Stomach smooth muscle (tissue), 2 donors: Measurements from ENCODE around the gene NR5A2.
A peak's percentile ranks its signal among the peaks of the same experiment; 100 is the strongest.

Source experiments
- H3K27ac ChIP-seq: one replicate; pipeline ENCODE4 v1.7.0; 2013; ENCODE audit warnings: mild to moderate bottlenecking, low read length, inconsistent platforms
- H3K27me3 ChIP-seq, 2 donors: one replicate each; pipeline ENCODE4 v1.7.0; 2013; ENCODE audit warnings: low read length in 2 of 2; ENCODE audit not compliant: insufficient read depth in 2 of 2, control insufficient read depth in 1 of 2
- H3K36me3 ChIP-seq, 2 donors: one replicate each; pipeline ENCODE4 v1.7.0; 2013; ENCODE audit warnings: low read length in 2 of 2; ENCODE audit not compliant: control insufficient read depth in 2 of 2, insufficient read depth in 2 of 2
- H3K4me1 ChIP-seq: one replicate; pipeline ENCODE4 v1.7.0; 2013; ENCODE audit warnings: low read length; ENCODE audit not compliant: control insufficient read depth, insufficient read depth
- H3K4me3 ChIP-seq, 2 donors: one replicate each; pipeline ENCODE4 v1.7.0; 2013; ENCODE audit warnings: low read length in 2 of 2
- H3K9ac ChIP-seq, 2 donors: one replicate each; pipeline ENCODE4 v1.7.0; 2013; ENCODE audit warnings: low read length in 2 of 2, mild to moderate bottlenecking in 1 of 2
- H3K9me3 ChIP-seq, 2 donors: one replicate each; pipeline ENCODE4 v1.7.0; 2013; ENCODE audit warnings: low read length in 2 of 2; ENCODE audit not compliant: control insufficient read depth in 2 of 2
- donor health status: healthy.
- donor health status: Pancreatic carcinoma.

The NR5A2 gene

DNA sequence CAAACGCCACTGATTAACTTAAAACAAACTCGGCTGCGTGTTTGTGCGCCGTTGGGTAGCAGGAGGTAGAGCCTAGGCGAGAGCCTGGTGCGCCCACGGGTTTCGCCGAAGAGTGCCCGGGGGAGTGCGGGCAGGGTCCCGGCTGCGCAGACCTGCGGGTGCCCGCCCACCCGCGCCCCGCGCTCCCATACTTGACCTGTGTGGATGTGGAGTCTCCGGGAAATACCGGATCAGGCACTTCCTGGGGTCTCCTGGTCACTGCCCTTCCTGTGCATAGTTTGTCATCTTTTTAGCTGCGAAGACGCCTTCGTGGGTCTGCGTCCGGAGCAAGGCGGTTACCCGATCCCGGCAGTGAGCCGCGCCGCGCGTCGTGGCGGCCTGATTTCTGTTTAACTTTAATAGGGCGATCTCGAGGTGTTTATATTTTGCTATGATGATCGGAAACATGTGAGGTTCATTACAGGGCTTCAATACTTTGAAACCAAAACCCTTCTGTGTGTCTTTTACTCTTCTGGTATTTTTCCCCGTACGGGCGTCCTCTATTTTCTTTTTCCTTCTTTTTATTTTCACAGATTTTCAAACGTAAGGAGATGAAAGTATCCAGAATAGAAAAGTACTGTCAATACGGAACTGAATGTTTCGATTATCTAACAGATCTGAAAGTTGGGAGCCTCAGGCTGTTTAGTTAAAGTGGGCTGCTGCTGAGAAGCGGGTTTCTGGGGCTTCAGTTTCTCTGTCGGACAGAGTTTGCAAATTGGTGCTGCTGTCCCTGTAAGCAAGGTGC lies 15.2 kb downstream of the NR5A2 start:
- Histone ChIP-seq H3K4me1 (peaks cover 21% of the 10 kb centered on the region), H3K27me3 (peaks cover 51 to 88% of the 10 kb centered on the region in 2 donors), H3K9me3 (no peaks in the 10 kb centered on the region), H3K9ac (no peak overlapping the region), H3K36me3 (no peaks in the 10 kb centered on the region), H3K4me3 (peak overlapping the region in 1 of 2 donors; percentile 55), H3K27ac (no peak overlapping the region)

GRCh38 chr1:200043336-200043668 lies 15.8 kb downstream of the NR5A2 start:
- Histone ChIP-seq H3K27me3 (peaks cover 46 to 83% of the 10 kb centered on the region in 2 donors), H3K4me3 (peak overlapping the region in 1 of 2 donors; percentile 55), H3K27ac (no peak overlapping the region), H3K4me1 (peaks cover 21% of the 10 kb centered on the region), H3K9me3 (no peaks in the 10 kb centered on the region), H3K9ac (no peak overlapping the region), H3K36me3 (no peaks in the 10 kb centered on the region)

- H3K36me3 ChIP-seq: no peaks in the 10 kb centered on the region
- peaks cover 28 to 55% of the 10 kb centered on the region in 2 donors for H3K27me3 ChIP-seq
- H3K4me1 ChIP-seq: peaks cover 7% of the 10 kb centered on the region
- H3K9me3 ChIP-seq: no peaks in the 10 kb centered on the region
- H3K4me3 ChIP-seq: no peak overlapping the region
- H3K27ac ChIP-seq: no peak overlapping the region
- H3K9ac ChIP-seq: no peak overlapping the region
Observed at GRCh38 chr1:200046115-200046514, 18.6 kb downstream of the NR5A2 start.

GRCh38 chr1:200048244-200048643 lies 20.7 kb downstream of the NR5A2 start:
- H3K27me3 ChIP-seq: peaks cover 11 to 33% of the 10 kb centered on the region in 2 donors

DNA sequence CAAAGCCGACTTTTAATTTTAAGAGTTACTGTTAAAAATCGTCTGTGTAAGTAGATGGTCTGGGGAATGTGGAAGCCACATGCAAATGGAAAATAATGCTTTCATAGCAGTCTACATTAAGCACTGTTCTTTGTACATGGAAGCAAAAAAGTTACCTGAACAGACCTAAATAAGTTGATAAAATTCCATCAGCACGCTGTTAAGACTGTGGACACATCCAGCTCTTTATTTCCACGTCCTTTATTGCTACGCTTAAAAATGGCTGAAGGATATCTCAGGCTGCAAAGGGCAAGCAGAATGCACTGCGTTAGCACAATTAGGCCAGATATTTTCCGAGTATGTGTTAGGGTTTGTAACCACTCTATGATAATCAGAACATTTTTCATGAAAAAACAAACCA lies 22.3 kb downstream of the NR5A2 start:
- Histone ChIP-seq H3K36me3 (no peaks in the 10 kb centered on the region), H3K4me3 (no peak overlapping the region), H3K27ac (no peak overlapping the region), H3K4me1 (no peaks in the 10 kb centered on the region), H3K27me3 (peaks cover 4 to 22% of the 10 kb centered on the region in 2 donors), H3K9ac (no peak overlapping the region), H3K9me3 (no peaks in the 10 kb centered on the region)

More at GRCh38 chr1:200048244-200048643, 20.7 kb downstream of the NR5A2 start:
- Histone ChIP-seq H3K9ac (no peak overlapping the region), H3K4me1 (no peaks in the 10 kb centered on the region), H3K9me3 (no peaks in the 10 kb centered on the region), H3K27ac (no peak overlapping the region), H3K36me3 (no peaks in the 10 kb centered on the region), H3K4me3 (no peak overlapping the region)

GRCh38 chr1:200051620-200052019 lies 24.1 kb downstream of the NR5A2 start:
- no peaks in the 10 kb centered on the region for H3K36me3 ChIP-seq
- no peak overlapping the region for H3K27ac ChIP-seq
- H3K27me3 ChIP-seq: peaks cover 4% of the 10 kb centered on the region in 2 donors
- no peak overlapping the region for H3K4me3 ChIP-seq
- no peak overlapping the region for H3K9ac ChIP-seq
- H3K9me3 ChIP-seq: no peaks in the 10 kb centered on the region
- H3K4me1 ChIP-seq: no peaks in the 10 kb centered on the region

DNA sequence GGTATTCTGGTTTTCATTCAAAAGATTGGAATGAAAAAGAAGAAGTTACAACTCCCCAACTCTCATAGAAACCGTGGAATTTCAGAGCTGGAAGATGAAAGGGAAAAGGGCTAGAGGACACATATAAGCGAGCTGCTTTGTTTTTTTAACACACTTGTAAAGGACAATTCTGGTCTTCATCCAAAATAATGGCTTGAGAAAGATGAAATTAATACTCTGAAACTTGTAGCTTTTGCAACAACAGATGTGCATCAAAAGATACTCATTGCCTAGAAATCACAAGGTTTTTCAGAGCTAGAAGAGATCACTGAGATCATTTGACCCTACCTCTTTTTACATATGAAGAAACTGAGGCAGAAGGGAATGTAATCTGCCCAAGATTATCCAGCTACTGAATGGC lies 25.6 kb downstream of the NR5A2 start:
- Histone ChIP-seq H3K9me3 (no peaks in the 10 kb centered on the region), H3K9ac (no peak overlapping the region), H3K27ac (no peak overlapping the region), H3K4me3 (no peak overlapping the region), H3K4me1 (no peaks in the 10 kb centered on the region), H3K36me3 (no peaks in the 10 kb centered on the region), H3K27me3 (no peaks in the 10 kb centered on the region)

DNA sequence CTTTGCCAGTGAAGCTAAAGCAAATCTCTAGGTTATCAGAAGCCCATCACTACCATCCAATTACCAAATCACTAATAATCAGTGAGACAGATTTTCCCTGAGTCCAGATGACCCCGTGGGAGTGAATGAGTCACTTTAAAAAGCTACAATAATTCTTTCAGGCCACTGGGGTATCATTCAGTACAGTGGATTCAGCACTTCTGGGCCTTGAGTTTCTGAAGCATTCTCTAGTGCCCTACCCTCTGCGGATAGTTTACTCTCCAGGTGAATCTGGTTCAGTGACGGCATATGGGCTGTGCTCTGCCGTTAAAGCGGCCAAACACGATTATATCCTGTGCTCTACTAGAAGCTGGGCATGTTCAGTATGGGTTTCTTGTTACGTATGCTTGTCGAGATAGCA lies 26.1 kb downstream of the NR5A2 start:
- no peak overlapping the region for H3K27ac ChIP-seq
- no peak overlapping the region for H3K4me3 ChIP-seq
- no peaks in the 10 kb centered on the region for H3K27me3 ChIP-seq
- no peaks in the 10 kb centered on the region for H3K36me3 ChIP-seq
- H3K4me1 ChIP-seq: no peaks in the 10 kb centered on the region
- no peaks in the 10 kb centered on the region for H3K9me3 ChIP-seq
- no peak overlapping the region for H3K9ac ChIP-seq

DNA sequence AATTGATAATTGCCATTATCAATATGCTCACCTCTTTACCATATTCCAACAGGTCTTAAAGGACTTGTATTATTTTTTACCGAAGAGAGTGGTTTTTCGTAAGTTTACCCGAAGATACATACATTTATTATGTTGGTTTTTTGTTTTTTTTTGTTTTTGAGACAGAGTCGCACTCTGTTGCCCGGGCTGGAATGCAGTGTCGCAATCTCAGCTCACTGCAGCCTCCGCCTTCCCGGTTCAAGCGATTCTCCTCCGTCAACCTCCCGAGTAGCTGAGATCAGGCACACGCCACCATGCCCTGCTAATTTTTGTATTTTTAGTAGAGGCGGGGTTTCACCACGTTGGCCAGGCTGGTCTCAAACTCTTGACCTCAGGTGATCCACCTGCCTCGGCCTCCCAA lies 30.8 kb downstream of the NR5A2 start:
- no peak overlapping the region for H3K4me3 ChIP-seq
- H3K4me1 ChIP-seq: no peaks in the 10 kb centered on the region
- no peaks in the 10 kb centered on the region for H3K27me3 ChIP-seq
- H3K36me3 ChIP-seq: no peaks in the 10 kb centered on the region
- H3K9me3 ChIP-seq: no peaks in the 10 kb centered on the region
- H3K27ac ChIP-seq: no peak overlapping the region
- H3K9ac ChIP-seq: no peak overlapping the region

- no peak overlapping the region for H3K27ac ChIP-seq
- H3K4me3 ChIP-seq: no peak overlapping the region
- no peaks in the 10 kb centered on the region for H3K4me1 ChIP-seq
Observed at GRCh38 chr1:200062143-200062542, 34.6 kb downstream of the NR5A2 start.

DNA sequence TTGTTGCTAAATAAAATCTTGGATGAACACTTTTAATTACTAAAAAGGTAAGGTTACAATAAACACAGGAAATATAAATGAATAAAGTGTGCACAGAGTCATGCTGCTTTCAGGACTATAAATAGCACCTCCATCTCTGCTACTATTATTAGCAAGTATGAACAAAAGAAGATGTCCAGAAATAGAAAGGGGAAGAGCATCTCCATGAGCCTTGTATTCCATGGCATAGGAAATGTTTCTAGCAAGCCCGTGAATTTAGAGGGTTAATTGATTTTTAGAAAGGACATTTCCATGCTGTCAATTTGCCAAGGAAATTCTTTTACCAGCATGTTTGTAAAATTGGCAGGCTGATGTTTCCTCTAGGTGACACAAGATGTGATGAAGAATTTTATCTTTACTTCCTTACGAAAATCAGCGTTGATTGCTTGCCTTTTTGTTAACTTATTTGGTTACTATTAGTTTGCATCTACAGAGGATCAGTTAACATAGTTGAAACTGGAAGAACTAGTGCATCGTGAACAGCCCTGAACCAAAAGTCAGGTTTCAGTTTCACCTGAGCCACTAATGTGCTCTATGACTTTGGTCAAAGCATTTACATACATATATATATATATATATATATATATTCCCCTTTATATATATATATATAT lies 45.3 kb downstream of the NR5A2 start:
- no peaks in the 10 kb centered on the region for H3K4me1 ChIP-seq
- H3K9ac ChIP-seq: no peak overlapping the region
- no peaks in the 10 kb centered on the region for H3K36me3 ChIP-seq
- peak overlapping the region in 1 of 2 donors; percentile 28 for H3K4me3 ChIP-seq
- H3K27me3 ChIP-seq: no peaks in the 10 kb centered on the region
- H3K27ac ChIP-seq: no peak overlapping the region
- H3K9me3 ChIP-seq: no peaks in the 10 kb centered on the region

More at GRCh38 chr1:200062143-200062542, 34.6 kb downstream of the NR5A2 start:
- Histone ChIP-seq H3K27me3 (no peaks in the 10 kb centered on the region), H3K9ac (no peak overlapping the region), H3K9me3 (no peaks in the 10 kb centered on the region), H3K36me3 (no peaks in the 10 kb centered on the region)
